Bone marrow (tissue), 2 donors: ENCODE measurements around the gene YTHDF2.

Experiments used
- DNase-seq, 2 donors: peaks; one replicate each; lab custom pipeline; 2025; lab: John Stamatoyannopoulos, UW

Gene YTHDF2

GRCh38 chr1:28801461-28801860 is 64.7 kb downstream of the YTHDF2 start:
- DNase-seq, result no peak

GRCh38 chr1:28803051-28803450 is 66.3 kb downstream of the YTHDF2 start:
- no peak for DNase-seq

DNA sequence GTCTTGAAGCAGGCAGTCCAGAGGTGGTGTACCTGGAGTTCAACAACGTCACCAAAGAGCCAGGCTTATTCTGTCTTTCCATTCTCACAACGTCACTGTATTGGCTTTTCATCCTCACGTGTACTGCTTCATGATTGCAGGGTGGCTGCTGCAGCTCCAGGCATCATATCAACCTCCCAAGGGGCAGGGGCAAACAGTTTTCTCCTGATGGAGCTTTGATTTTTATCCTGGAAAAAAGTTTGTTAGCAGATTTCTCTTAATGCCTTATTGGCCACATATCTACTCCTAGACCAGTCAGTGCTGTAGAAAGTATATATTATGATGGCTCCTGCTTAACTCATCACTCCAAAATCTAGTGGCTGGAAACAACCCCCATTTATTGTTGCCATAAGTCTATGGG is 66.9 kb downstream of the YTHDF2 start:
- DNase-seq, result no peak

DNA sequence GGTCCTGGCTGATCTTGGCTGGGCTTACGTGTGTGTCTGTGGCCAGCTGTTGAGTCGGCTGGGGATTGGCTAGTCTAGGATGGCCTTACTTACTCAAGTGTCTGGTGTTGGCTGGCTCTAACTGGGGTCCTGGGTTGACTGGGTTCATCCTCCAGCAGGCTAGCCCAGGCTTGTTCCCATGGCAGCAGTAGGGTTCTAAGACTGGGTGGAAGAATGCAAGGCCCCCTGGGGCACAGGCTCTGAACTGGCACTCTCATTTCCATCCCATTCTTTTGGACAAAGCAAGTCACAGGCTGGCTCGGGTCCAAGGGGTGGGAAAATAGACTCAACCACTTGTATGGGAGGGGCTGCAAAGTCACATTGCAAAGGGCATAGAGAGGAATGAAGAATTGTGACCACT is 67.3 kb downstream of the YTHDF2 start:
- DNase-seq, result no peak

- DNase-seq, result no peak
Observed at GRCh38 chr1:28807046-28807445, 70.3 kb downstream of the YTHDF2 start.

DNA sequence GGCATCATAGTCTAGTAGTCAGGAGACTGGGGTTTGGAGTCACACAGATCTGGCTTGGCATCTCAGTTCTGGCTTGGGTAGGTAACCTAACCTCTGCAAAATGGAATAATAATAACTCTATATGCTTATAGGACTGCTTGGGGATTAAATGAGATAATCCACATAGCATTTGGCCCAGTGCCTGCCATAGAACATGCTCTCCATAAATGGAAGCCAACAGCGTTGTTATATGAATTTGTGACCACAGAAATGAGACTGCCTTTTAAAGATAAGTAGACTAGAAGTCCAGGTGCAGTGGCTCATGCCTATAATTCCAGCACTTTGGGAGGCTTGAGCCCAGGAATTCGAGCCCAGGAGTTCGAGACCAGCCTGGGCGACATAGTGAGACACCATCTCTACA is 71.2 kb downstream of the YTHDF2 start:
- no peak for DNase-seq

DNA sequence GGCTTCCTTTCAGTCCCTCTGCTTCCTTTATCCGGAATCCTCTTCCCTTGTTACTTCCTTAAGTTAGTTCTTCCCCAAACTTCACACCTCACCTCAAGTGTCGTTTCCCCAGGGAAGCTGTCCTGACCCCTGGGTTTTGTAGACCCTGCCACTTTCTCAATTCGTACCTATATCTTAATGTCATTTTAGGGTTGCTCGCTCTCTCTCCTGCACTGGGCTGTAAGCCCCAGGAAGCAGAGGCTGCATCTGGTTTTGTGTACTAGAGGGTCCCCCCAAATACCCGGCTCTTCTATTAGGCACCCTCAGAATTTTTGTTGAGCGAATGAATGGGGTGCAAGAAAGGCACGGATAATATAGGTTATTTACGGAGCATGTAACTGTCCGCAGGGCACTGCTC is 74.6 kb downstream of the YTHDF2 start:
- no peak for DNase-seq

DNA sequence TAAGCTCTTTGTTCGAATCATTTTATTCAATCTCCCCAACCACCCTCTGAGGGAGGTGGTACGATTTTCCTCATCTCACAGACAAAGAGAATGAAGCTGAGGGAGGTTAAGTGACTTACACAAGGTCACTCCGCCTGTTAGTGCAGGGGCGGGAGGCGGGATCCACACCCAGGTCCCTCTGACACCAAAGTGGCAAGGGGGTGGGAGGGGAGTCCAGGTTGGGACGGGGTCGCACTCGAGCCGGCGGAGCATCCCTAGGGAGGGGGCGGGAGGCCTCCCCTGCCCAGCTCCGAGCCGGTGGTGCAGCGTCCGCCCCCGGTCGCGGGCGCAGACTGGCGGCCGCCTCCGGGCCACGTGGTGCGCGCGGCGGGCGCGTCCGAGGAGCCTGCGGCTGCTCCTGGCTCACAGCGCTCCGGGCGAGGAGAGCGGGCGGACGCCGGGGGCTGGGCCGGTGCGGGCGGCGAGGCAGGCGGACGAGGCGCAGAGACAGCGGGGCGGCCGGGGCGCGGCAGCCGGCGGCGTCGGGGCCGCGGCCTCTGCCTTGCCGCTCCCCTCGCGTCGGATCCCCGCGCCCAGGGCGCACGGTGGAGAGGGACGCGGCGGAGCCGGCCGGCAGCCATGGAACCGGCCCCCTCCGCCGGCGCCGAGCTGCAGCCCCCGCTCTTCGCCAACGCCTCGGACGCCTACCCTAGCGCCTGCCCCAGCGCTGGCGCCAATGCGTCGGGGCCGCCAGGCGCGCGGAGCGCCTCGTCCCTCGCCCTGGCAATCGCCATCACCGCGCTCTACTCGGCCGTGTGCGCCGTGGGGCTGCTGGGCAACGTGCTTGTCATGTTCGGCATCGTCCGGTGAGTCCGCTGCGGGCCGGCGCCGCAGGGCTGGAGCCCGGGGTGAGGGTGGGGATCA is 75.3 kb downstream of the YTHDF2 start, which contains the start of gene OPRD1:
Gene OPRD1, plus strand, starts transcription at position 405 of the 903 bp plus-strand sequence. Its CDS starts 214 bp downstream, at position 619.
- no peak for DNase-seq

GRCh38 chr1:28812669-28813468 is 76.1 kb downstream of the YTHDF2 start:
- DNase-seq, result no peak

DNA sequence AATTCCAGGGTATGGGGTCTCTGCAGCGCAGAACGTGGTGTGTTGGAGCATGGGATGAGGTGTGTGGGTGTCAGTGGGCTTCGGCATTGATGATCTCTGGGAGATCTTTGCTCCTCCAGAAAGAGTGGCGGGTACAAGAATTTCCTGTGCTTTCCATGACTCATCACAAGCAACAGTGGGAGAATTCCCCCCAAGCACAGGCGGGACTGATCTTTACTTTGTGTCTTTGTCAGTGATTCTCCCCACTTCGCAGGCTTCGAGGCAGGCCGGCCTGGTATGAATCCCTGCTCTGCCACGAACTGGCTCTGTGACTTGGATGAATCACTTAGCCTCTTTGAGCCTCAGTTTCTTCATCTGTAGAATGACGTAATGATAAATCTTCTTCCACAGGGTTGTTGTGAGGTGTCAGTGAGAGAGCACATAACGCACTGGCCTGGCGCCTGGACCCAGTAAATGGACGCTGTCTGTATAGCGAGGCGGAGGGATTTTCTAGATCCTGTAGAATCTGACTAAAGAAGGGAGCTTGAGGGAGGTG is 77.3 kb downstream of the YTHDF2 start:
- DNase-seq, result no peak

DNA sequence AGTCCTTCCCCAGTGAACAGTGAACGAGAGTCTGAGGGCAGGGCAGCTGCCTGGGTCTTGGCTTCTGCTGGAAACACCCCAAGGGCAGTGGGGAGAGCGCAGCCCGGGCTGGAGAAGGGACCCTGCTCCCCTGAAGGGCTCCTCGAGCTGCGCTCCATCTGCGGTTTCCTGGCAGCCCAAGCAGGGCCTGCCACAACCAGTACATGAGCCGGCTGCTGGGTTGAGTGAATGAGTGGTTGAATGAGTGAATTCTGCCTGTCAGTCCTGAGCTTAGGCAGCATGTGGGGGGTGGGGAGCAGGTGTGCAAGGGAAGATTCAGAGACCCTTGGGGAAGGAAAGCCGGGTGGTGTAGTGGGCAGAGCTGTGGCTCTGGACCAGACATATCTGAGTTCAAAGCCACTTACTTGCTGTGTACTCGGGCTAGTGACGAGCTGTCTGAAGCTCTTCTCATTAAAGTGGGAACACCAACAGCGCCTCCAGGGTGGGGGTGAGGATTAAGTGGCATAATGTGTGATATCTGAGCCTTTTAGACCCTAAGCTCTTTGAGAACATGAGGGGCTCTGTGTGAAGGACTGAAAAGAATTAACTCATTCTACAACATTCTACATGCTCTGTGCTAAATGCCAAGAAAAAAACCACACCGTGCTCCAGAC is 78.9 kb downstream of the YTHDF2 start:
- DNase-seq, result no peak

DNA sequence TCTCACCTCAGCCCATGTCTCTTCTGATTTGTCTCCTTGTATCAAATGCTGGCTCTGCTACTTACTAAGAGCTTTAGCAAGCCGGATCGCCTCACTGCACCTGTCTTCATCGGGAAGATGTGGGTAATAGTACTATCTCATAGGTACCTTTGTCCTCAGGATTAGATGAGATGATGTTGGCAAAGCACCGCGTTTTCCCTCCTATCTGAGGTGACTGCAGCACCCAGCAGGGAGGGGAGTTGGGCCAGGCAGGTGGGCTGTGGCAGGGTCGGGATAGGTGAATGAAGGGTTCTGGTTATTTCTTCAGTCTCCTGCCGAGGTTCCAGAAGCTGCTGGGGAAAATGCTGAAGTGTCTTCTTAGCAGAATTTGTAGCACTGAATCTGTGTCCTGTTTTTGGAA is 80.4 kb downstream of the YTHDF2 start:
- DNase-seq, result no peak

DNA sequence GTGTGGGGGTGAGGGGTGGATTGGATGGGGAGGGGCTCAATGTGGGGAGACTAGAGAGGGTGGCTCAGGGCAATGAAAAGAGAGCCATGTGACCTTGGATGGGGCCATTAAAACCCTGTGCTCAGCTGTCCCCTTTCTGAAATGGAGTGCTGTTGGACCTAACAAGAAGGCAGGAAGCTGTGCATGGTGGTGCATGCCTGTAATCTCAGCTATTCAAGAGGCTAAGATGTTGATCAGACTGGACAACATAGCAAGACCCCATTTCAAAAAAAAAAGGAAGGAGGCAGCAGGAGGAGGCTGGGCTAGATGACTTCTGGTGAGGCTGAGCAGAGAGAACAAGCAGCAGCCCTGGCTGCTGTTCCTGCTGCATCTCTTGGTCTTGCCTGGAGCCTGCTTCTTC is 82.3 kb downstream of the YTHDF2 start:
- no peak for DNase-seq
